ENCODE measurements around the gene SPATA33.

Gene SPATA33

DNA sequence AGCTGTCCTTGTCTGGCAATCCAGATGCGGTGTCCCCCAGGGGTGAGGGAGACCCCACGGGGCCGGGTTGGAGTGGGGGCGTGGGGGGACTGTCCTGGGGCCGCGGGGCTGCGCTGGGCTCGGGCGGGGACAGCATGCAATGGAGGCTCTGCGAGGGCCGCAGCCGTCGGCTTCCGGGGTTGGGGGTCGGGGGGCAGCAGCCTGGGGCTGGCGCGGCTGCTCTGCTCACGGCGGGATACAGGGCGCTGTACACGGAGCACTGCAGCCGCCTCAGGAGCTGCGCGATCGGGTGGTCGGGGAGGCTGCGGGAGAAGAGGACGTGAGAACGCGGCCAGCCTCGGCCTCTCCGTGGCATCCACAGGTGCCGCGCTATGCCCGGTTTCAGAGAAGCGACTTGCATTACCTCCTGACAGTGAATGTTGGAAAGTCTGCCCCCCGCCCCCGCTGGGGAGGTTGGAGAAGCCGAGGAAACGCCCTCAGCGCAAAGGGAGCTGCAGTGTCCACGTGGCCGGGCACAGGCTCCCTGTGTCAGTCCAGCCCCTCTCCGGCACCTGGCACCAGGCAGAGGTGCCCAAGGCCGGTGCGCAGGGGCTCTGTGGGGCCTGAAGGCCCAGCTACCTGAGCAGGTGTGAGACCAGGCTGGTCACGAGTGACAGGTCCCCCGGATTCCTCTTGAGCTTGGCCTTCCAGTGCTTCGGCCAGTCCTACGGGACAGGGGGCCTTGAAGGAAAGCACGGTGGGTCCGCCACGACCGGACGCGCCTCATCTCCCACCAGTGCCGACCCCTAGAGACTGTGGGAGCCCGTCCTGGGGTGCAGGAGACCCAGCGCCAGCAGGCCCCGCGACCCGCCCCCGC is 53.3 kb downstream of the SPATA33 start:
- no peaks in the 10 kb centered on the region for H3K27me3 ChIP-seq
- no peaks in the 10 kb centered on the region for H3K9me3 ChIP-seq
- H4K20me1 ChIP-seq, result peaks cover 22% of the 10 kb centered on the region
- peak overlapping the region; percentile 36 for H3K4me2 ChIP-seq
- no peak overlapping the region for H3K27ac ChIP-seq
- H3K9ac ChIP-seq, result no peak overlapping the region
- TF ChIP-seq Cebpa-rat (IDR thresholded peaks at IDR 0.05), result no peak
- peaks cover 30% of the 10 kb centered on the region for H3K4me1 ChIP-seq
- peaks cover 13% of the 10 kb centered on the region for H3K36me3 ChIP-seq
- no peak overlapping the region for H3K4me3 ChIP-seq

DNA sequence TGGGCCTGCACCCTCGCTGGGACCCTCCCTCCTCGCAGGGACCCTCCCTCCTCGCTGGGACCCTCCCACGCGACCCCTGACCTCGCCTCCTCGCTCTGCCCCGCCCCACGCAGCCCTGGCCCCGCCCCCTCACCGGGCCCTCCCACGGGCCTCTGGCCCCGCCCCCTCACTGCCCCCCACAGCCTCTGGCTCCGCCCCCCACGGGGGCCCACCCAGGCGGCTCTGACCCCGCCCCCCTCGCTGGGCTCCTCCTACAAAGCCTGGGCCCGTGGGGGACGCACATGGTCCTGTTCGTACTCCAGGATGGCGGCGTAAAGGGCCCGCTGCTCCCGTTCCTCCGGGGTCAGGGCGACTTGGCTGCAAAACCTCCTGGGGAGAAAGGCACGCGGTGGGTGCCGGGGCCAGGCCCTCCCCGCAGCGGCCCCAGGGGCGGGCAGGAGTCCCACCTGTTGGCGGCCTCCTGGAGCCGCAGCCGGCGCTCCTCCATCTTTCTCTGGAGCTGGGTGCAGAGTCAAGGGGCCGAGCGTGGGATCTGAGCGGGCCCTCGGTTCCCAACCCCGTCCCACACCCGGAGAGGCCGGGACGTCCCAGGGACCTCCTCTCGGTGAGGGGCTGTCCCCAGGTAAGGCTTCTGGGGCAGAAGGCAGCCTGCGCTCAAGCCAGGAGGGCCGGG is 54.1 kb downstream of the SPATA33 start:
- peaks cover 26% of the 10 kb centered on the region for H4K20me1 ChIP-seq
- no peak for TF ChIP-seq Cebpa-rat (IDR thresholded peaks at IDR 0.05)
- H3K9ac ChIP-seq, result peak overlapping the region; percentile 94
- H3K27ac ChIP-seq, result peak overlapping the region; percentile 93
- peaks cover 25% of the 10 kb centered on the region for H3K4me1 ChIP-seq
- no peaks in the 10 kb centered on the region for H3K27me3 ChIP-seq
- no peaks in the 10 kb centered on the region for H3K9me3 ChIP-seq
- H3K4me3 ChIP-seq, result peak overlapping the region; percentile 94
- H3K36me3 ChIP-seq, result peaks cover 20% of the 10 kb centered on the region
- H3K4me2 ChIP-seq, result peak overlapping the region; percentile 91

DNA sequence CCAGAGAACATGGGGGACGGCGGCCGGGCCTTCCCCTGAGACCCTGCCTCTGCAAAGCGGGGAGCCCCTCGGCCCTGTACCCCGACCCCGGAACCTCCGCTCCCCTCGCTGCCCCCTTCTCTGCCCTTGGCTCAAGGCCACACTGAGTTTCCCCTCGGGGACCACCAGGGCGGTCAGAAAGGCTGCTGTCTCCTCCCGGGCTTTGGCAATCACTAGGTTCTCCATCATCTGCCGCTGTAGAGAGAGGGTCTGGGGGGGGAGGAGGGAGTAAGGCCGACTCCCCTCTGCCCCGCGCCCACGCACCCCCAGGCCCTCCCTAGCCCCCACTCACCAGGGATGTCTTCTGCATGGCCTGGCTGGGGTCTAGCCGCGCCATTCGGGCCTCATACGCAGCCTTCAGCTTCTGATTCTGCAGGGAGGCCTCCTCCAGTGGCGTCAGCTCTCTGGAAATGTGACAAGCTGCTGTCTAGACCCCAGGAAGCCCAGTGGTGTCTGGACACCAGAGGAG is 54.7 kb downstream of the SPATA33 start:
- TF ChIP-seq Cebpa-rat (IDR thresholded peaks at IDR 0.05), result no peak
- Histone ChIP-seq H3K4me3 (peak overlapping the region; percentile 94), H3K36me3 (peaks cover 23% of the 10 kb centered on the region), H3K4me1 (peaks cover 25% of the 10 kb centered on the region), H3K9me3 (no peaks in the 10 kb centered on the region), H4K20me1 (peaks cover 28% of the 10 kb centered on the region), H3K4me2 (peak overlapping the region; percentile 91), H3K27ac (peak overlapping the region; percentile 93), H3K9ac (peak overlapping the region; percentile 94), H3K27me3 (no peaks in the 10 kb centered on the region)

DNA sequence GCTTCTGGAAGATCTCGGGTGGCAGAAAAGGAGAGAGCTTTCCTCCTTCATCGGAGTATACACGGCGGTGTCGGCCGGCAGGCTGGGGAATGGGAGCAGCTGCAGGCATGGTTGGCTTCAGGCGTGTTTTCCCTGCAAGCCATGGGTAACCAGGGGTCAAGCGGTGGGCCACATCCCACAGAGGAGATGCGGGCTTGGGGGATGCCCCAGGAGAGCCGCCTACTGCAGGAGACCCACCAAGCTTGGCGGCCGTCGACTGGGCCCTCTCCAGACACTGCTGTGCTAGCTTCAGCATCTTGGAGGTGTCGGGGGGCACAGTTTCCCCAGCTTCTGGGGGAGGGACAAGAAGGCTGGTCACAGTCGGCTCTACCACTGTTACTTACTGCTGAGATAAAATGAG is 58.9 kb downstream of the SPATA33 start:
- Histone ChIP-seq H3K27ac (no peak overlapping the region), H3K27me3 (peaks cover 21% of the 10 kb centered on the region), H3K4me3 (no peak overlapping the region), H3K9ac (no peak overlapping the region), H4K20me1 (peaks cover 62% of the 10 kb centered on the region), H3K36me3 (peaks cover 34% of the 10 kb centered on the region), H3K9me3 (no peaks in the 10 kb centered on the region), H3K4me1 (peaks cover 34% of the 10 kb centered on the region), H3K4me2 (no peak overlapping the region)
- TF ChIP-seq Cebpa-rat (IDR thresholded peaks at IDR 0.05), result no peak

DNA sequence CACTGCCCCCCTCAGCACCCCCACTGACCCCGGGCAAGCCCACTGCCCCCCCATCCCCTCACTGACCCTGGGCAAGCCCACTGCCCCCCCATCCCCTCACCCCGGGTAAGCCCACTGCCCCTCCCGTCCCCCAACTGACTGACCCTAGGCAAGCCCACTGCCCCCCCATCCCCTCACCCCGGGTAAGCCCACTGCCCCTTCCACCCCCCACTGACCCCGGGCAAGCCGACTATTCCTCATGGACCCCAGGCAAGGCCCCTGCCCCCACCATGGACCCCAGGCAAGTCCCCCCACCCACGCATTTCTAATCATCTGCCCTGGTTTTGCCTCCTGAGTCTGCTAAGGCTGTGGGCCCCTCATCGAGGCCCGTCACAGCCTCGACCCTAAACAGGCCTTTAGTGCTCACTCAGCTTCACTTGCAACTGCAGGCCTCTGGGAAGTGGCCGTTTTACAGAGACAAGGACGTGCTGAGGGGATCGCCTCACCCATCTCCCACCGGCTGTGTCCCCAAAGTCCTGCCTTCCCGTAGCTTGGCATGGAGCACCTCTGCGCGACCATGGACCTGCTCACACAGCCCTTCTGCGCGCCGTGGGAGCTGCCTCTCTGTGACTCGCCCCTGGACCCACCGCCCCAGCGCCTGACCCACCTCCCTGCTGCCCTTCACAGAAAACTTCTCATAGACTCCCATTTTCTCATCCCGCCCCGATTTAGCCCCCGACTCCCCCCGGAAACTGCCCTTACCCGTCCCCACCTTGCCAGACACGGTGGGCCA is 59.5 kb downstream of the SPATA33 start:
- Histone ChIP-seq H4K20me1 (peaks cover 68% of the 10 kb centered on the region), H3K27ac (no peak overlapping the region), H3K4me3 (no peak overlapping the region), H3K27me3 (peaks cover 21% of the 10 kb centered on the region), H3K9ac (no peak overlapping the region), H3K4me1 (peaks cover 34% of the 10 kb centered on the region), H3K36me3 (peaks cover 34% of the 10 kb centered on the region), H3K4me2 (no peak overlapping the region), H3K9me3 (no peaks in the 10 kb centered on the region)
- TF ChIP-seq Cebpa-rat (IDR thresholded peaks at IDR 0.05), result no peak

DNA sequence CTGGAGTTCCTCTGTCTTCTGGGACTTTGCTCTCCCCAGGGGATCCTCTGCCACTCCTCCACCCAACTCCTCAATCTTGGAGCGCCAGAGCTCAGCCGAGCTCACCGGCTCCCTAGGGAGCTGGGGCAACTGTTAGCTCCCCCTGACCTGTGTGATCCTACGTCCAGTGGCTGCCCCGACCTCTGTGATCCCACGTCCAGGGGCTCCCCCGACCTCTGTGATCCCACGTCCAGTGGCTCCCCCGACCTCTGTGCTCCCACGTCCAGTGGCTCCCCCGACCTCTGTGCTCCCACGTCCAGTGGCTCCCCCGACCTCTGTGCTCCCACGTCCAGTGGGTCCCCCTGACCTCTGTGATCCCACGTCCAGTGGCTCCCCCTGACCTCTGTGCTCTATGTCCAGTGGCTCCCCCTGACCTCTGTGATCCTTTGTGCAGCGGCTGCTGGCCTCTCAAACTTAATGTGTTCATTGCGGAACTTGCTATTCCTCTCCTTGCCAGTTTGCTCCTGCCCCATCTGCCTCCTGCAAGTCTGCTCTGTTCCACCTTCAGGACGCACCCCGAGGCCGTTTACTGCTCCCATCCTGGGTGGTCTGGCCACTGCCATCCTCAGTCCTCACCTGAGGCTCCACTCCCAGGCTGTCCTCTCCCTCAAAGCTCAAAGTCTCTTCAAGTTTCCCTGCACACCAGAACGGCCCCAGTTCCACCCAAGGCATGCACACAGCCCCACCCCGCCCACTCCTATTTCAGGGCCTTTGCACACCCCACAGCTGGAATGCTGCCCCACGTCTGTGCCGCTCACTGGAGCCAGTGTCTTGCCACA is 60.3 kb downstream of the SPATA33 start:
- Histone ChIP-seq H3K4me1 (peaks cover 36% of the 10 kb centered on the region), H3K9ac (no peak overlapping the region), H3K27me3 (peaks cover 21% of the 10 kb centered on the region), H4K20me1 (peaks cover 70% of the 10 kb centered on the region), H3K4me3 (no peak overlapping the region), H3K4me2 (no peak overlapping the region), H3K9me3 (no peaks in the 10 kb centered on the region), H3K27ac (no peak overlapping the region), H3K36me3 (peaks cover 34% of the 10 kb centered on the region)
- TF ChIP-seq Cebpa-rat (IDR thresholded peaks at IDR 0.05), result no peak
